ENCODE data around the gene FLT3LG. TPM values are rescaled to one million over a fixed set of nuclear protein-coding genes. Genes with fewer than 3 reads are reported as not detected.

FLT3LG gene
- total RNA-seq, 2 experiments from 2014 or later, result 8.2 to 8.4 TPM

DNA sequence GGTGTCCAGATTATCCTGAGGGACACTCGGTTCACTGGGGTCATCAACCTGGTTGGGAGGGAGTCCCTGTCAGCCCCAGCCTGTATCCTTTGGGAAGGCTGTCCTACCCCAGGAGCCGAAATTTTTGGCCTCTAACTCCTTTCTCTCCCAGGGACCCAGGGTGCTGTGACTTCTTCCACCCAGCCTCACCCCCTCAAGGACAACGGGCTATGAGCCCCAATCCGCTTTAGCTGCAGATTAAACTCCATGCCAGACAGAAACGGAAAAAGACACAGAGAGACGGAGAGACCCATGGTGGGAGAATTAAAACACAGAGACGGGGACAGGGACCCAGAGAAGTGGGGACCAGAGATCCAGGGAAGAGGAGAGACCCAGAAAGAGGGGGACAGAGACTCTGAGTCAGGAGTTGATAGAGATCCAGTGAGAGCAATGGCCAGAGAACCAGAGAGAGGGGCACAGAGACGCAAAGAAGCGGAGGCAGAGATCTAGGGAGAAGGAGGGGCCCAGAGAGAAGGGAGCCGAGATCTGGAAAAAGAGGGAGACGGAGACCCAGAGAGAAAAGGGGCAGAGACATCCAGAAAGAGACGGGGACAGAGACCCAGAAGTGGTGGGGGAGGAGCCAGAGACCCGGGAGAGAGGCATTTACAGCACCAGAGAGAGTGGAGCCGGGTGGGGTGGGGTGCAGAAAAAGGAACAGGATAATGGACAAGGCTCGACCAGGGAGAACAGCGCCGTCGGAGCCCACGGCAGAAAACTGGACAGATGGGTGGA is 33.4 kb upstream of the FLT3LG start:
- Histone ChIP-seq H2AFZ (ENCODE audit: low read length) (no peak overlapping the region), H3K9me3 (ENCODE audit: low read length) (no peaks in the 10 kb centered on the region), H3K79me2 (ENCODE audit: insufficient read depth, low read depth, low read length) (no peaks in the 10 kb centered on the region), H3K4me1 (ENCODE audit: insufficient read depth, low read length, poor library complexity, severe bottlenecking) (peaks cover 11% of the 10 kb centered on the region), H3K9me2 (ENCODE audit: insufficient read depth, low read length) (no peaks in the 10 kb centered on the region), H3K4me3 (ENCODE audit: low read depth, low read length, poor library complexity, severe bottlenecking) (no peak overlapping the region), H3K27ac (ENCODE audit: low read depth, low read length, poor library complexity, severe bottlenecking) (no peak overlapping the region), H4K20me1 (ENCODE audit: insufficient read depth, low read length) (no peaks in the 10 kb centered on the region), H3K36me3 (ENCODE audit: insufficient read depth, low read length) (no peaks in the 10 kb centered on the region), H3K4me2 (ENCODE audit: low read length) (no peak overlapping the region)
- no TSS peak for BruUV-seq (replicated peaks)
- no peak for DNase-seq (ENCODE audit: low spot score)
- ChIA-PET POLR2A (no interaction called here), CTCF (ENCODE audit: unreplicated experiment) (no interaction called here)
- TF ChIP-seq EZH2phosphoT487 (IDR thresholded peaks at IDR 0.05; ENCODE audit: borderline replicate concordance, low read depth, low read length) (no peak), CTCF (conservative IDR thresholded peaks at IDR 0.05; ENCODE audit: low read length) (no peak)
- intact Hi-C loops (cut with micrococcal nuclease; ENCODE audit: unreplicated experiment), result loop anchor here (10.0 kb wide), 1 partner anchor 106 kb away; the partner anchor contains the start of gene CD37

- no TSS peak for BruUV-seq (replicated peaks)
- Histone ChIP-seq H3K4me1 (ENCODE audit: insufficient read depth, low read length, poor library complexity, severe bottlenecking) (peaks cover 6% of the 10 kb centered on the region), H3K9me2 (ENCODE audit: insufficient read depth, low read length) (no peaks in the 10 kb centered on the region), H3K4me3 (ENCODE audit: low read depth, low read length, poor library complexity, severe bottlenecking) (peak within 1 kb of the TSS; percentile 71), H3K36me3 (ENCODE audit: insufficient read depth, low read length) (peaks cover 2% of the 10 kb centered on the region; the same call in 1 of the 2 replicates), H2AFZ (ENCODE audit: low read length) (no peak within 1 kb of the TSS), H4K20me1 (ENCODE audit: insufficient read depth, low read length) (no peaks in the 10 kb centered on the region), H3K9me3 (ENCODE audit: low read length) (no peaks in the 10 kb centered on the region), H3K4me2 (ENCODE audit: low read length) (peak within 1 kb of the TSS; percentile 91), H3K27ac (ENCODE audit: low read depth, low read length, poor library complexity, severe bottlenecking) (no peak within 1 kb of the TSS), H3K79me2 (ENCODE audit: insufficient read depth, low read depth, low read length) (no peaks in the 10 kb centered on the region)
- ChIA-PET POLR2A (no interaction called here), CTCF (ENCODE audit: unreplicated experiment) (interaction anchor here (0.8 kb wide), 1 partner anchor 50 kb away, joined by 4 read pairs; no protein-coding TSS in a partner anchor)
- peak; percentile 45 for DNase-seq (ENCODE audit: low spot score)
- intact Hi-C loops (cut with micrococcal nuclease; ENCODE audit: unreplicated experiment), result loop anchor here (10.0 kb wide), 1 partner anchor 107 kb away; the partner anchor contains the start of gene CD37
- no peak for TF ChIP-seq EZH2phosphoT487 (IDR thresholded peaks at IDR 0.05; ENCODE audit: borderline replicate concordance, low read depth, low read length)
These were observed 32.6 kb upstream of the FLT3LG start, which contains the start of gene SLC17A7 for GRCh38 chr19:49441210-49441959. Gene SLC17A7 (minus strand): TSS chr19:49441527. CDS start chr19:49441379, 148 bp downstream.

DNA sequence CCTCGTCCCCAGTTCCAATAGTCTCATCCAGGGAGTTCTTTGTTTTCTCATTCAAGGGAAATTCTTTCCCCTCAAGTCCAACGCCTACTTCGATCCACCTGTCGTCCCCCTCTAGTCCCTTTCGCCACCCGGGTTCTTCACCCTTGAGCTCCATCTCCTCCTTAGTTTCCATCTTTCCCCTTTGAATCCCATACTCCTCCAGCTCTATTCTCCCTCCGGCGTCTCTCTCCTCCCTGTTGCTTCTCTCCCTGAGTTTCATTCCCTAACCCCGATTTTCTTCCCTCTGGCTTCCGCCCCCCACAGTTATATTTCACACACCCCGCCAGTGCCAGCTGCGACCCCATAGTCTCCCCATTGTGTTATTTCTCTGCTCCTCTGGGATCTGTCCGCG is 32.1 kb upstream of the FLT3LG start:
- Histone ChIP-seq H3K9me2 (ENCODE audit: insufficient read depth, low read length) (no peaks in the 10 kb centered on the region), H3K27ac (ENCODE audit: low read depth, low read length, poor library complexity, severe bottlenecking) (no peak overlapping the region), H3K9me3 (ENCODE audit: low read length) (no peaks in the 10 kb centered on the region), H3K36me3 (ENCODE audit: insufficient read depth, low read length) (peaks cover 8% of the 10 kb centered on the region; the same call in 1 of the 2 replicates), H2AFZ (ENCODE audit: low read length) (no peak overlapping the region), H3K4me1 (ENCODE audit: insufficient read depth, low read length, poor library complexity, severe bottlenecking) (no peaks in the 10 kb centered on the region), H4K20me1 (ENCODE audit: insufficient read depth, low read length) (no peaks in the 10 kb centered on the region), H3K4me3 (ENCODE audit: low read depth, low read length, poor library complexity, severe bottlenecking) (no peak overlapping the region), H3K79me2 (ENCODE audit: insufficient read depth, low read depth, low read length) (no peaks in the 10 kb centered on the region), H3K4me2 (ENCODE audit: low read length) (no peak overlapping the region)
- ChIA-PET CTCF (ENCODE audit: unreplicated experiment) (interaction anchor here (0.8 kb wide), 1 partner anchor 50 kb away, joined by 4 read pairs; no protein-coding TSS in a partner anchor), POLR2A (no interaction called here)
- TF ChIP-seq EZH2phosphoT487 (IDR thresholded peaks at IDR 0.05; ENCODE audit: borderline replicate concordance, low read depth, low read length), result no peak
- TF ChIP-seq CTCF (conservative IDR thresholded peaks at IDR 0.05; ENCODE audit: low read length), result no peak
- BruUV-seq (replicated peaks), result no TSS peak
- intact Hi-C loops (cut with micrococcal nuclease; ENCODE audit: unreplicated experiment), result loop anchor here (2.0 to 10.0 kb wide), 2 partner anchors 107 to 215 kb away; partner anchors contain the start of gene CD37
- DNase-seq (ENCODE audit: low spot score), result no peak

Measured in OCI-LY7 (cell line).